ENCODE results near the gene NTM. TPM values are rescaled to one million over a fixed set of nuclear protein-coding genes. Genes with fewer than 3 reads are reported as not detected.

Gene NTM
- total RNA-seq, 1 experiment from 2014 or later: 16.4 TPM

DNA sequence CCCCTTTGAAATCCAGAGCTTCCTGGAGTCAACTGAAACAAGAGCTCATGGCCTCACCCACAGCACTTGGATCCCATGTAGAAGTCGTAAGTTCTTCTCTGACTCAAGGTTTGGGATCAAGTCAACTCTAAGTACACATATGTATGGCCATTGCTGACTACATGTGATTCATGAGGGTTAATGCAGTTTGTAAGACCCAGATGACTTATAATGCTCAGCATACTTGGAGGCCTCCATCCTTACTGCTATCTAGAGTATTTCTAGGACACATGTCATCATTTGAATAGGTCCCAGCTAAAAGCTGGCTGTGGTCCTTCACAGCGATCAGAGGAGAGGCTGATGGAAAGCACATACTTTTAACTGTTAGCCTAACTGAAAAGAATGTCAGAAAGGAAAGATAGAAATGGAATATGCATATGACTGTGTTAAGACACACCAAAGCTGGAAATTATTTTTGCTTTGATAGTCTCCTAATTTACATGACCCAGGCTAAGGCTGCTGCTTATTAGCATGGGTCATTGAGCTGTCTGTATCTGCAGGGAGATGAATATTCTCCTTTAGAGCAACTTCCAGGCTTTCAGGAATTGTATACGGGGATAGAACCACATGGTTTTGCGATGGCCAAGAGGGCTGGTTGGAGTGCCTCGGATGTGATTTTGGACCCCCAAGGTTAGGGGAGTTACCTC lies 76.3 kb downstream of the NTM start:
- TF ChIP-seq, protein P1, sequence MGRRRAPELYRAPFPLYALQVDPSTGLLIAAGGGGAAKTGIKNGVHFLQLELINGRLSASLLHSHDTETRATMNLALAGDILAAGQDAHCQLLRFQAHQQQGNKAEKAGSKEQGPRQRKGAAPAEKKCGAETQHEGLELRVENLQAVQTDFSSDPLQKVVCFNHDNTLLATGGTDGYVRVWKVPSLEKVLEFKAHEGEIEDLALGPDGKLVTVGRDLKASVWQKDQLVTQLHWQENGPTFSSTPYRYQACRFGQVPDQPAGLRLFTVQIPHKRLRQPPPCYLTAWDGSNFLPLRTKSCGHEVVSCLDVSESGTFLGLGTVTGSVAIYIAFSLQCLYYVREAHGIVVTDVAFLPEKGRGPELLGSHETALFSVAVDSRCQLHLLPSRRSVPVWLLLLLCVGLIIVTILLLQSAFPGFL (CRISPR knock-in tag; IDR thresholded peaks at IDR 0.05; ENCODE audit: borderline replicate concordance): no peak
- TF ChIP-seq GRHL2 (CRISPR knock-in tag; IDR thresholded peaks at IDR 0.05; ENCODE audit: insufficient replicate concordance, severe bottlenecking): no peak
- TF ChIP-seq, protein P2, sequence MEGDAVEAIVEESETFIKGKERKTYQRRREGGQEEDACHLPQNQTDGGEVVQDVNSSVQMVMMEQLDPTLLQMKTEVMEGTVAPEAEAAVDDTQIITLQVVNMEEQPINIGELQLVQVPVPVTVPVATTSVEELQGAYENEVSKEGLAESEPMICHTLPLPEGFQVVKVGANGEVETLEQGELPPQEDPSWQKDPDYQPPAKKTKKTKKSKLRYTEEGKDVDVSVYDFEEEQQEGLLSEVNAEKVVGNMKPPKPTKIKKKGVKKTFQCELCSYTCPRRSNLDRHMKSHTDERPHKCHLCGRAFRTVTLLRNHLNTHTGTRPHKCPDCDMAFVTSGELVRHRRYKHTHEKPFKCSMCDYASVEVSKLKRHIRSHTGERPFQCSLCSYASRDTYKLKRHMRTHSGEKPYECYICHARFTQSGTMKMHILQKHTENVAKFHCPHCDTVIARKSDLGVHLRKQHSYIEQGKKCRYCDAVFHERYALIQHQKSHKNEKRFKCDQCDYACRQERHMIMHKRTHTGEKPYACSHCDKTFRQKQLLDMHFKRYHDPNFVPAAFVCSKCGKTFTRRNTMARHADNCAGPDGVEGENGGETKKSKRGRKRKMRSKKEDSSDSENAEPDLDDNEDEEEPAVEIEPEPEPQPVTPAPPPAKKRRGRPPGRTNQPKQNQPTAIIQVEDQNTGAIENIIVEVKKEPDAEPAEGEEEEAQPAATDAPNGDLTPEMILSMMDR (IDR thresholded peaks at IDR 0.05): no peak
- TF ChIP-seq RORB (CRISPR knock-in tag; IDR thresholded peaks at IDR 0.05): no peak
- ChIA-PET POLR2A (no interaction called here), CTCF (interaction anchor here (0.8 to 1.9 kb wide), 6 partner anchors 9 to 199 kb away, joined by 3 to 8 read pairs (median 4); no protein-coding TSS in a partner anchor)
- Mint-ChIP-seq H3K9me3 (peaks cover 7% of the 10 kb centered on the region), H3K27me3 (ENCODE audit: low read depth) (no peaks in the 10 kb centered on the region; the same call in 1 of the 2 replicates), H3K27ac (no peak overlapping the region), H3K36me3 (peaks cover 6% of the 10 kb centered on the region), H3K4me3 (no peak overlapping the region), H3K4me1 (peaks cover 19% of the 10 kb centered on the region)
- no peak for ATAC-seq
- DNase-seq (ENCODE audit: low spot score): no peak

DNA sequence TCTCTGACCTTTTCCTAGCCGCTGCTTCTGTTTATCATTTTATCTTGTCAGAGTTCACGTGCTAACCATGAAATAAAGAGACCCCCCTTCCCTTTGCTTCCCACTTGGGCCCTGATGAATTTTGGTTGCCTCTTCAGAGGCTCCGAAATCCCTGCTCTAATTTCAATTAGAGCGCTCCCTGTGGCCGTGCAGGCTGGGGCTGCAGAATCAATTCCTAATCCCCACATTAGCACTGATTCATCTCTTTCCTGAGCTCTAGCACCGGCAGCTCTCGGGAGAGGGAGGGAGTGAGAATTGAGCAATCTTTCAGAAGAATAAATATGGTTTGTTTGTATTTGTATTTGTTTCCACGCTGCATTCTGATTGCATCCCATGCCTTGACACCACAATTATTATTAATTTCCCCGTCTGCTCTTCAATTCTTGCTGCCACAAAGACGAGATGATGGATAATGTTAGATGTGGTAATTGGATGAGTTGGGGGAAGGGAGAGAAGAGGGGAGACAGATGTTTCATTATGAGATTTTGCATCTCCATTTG lies 76.9 kb downstream of the NTM start:
- Mint-ChIP-seq H3K4me3 (no peak overlapping the region), H3K27ac (no peak overlapping the region), H3K36me3 (peaks cover 6% of the 10 kb centered on the region), H3K9me3 (peaks cover 10% of the 10 kb centered on the region), H3K4me1 (peaks cover 19% of the 10 kb centered on the region), H3K27me3 (ENCODE audit: low read depth) (no peaks in the 10 kb centered on the region; the same call in 1 of the 2 replicates)
- POLR2A ChIA-PET: no interaction called here
- ATAC-seq (peak; percentile 66), DNase-seq (ENCODE audit: low spot score) (no peak)
- TF ChIP-seq SMAD3 (CRISPR knock-in tag; IDR thresholded peaks at IDR 0.05; ENCODE audit: borderline replicate concordance) (no peak), TEAD1 (CRISPR knock-in tag; IDR thresholded peaks at IDR 0.05) (no peak), MXD4 (CRISPR knock-in tag; IDR thresholded peaks at IDR 0.05; ENCODE audit: borderline replicate concordance) (no peak), OVOL2 (CRISPR knock-in tag; IDR thresholded peaks at IDR 0.05; ENCODE audit: borderline replicate concordance) (no peak), JUN (CRISPR knock-in tag; IDR thresholded peaks at IDR 0.05) (no peak), ZNF671 (CRISPR knock-in tag; IDR thresholded peaks at IDR 0.05) (no peak)
- TF ChIP-seq, protein P3, sequence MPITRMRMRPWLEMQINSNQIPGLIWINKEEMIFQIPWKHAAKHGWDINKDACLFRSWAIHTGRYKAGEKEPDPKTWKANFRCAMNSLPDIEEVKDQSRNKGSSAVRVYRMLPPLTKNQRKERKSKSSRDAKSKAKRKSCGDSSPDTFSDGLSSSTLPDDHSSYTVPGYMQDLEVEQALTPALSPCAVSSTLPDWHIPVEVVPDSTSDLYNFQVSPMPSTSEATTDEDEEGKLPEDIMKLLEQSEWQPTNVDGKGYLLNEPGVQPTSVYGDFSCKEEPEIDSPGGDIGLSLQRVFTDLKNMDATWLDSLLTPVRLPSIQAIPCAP (CRISPR knock-in tag; IDR thresholded peaks at IDR 0.05): no peak
- CTCF ChIA-PET: interaction anchor here (0.6 to 1.9 kb wide), 12 partner anchors 8 to 383 kb away, joined by 3 to 8 read pairs (median 3); no protein-coding TSS in a partner anchor

DNA sequence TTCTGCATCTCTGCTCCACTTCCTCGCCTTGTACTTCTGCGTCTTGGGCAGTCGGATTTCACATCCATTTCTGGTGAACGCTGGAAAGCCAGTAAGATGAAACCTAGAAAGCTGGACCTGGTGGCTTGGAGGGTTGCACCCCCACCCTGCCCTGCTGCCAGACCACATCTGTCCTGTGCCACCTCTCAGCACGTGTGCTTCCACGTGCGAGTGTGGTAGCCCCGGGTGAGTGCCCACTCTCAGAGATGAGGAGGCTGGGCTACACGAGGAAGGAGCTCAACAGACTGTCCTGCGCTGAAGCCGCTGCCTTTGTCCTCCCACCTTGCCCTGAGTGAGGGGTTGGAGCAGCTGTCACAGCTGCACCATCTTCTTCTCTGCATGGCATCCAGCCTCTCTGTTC lies 77.5 kb downstream of the NTM start:
- peaks cover 6% of the 10 kb centered on the region for H3K36me3 Mint-ChIP-seq
- H3K9me3 Mint-ChIP-seq: peaks cover 10% of the 10 kb centered on the region
- H3K27ac Mint-ChIP-seq: no peak overlapping the region
- TF ChIP-seq CBFB (CRISPR knock-in tag; IDR thresholded peaks at IDR 0.05; ENCODE audit: low read depth) (no peak), OVOL2 (CRISPR knock-in tag; IDR thresholded peaks at IDR 0.05; ENCODE audit: borderline replicate concordance) (no peak), GTF2I (CRISPR knock-in tag; conservative IDR thresholded peaks at IDR 0.05) (no peak), EMX1 (CRISPR knock-in tag; IDR thresholded peaks at IDR 0.05) (no peak), SOX15 (CRISPR knock-in tag; IDR thresholded peaks at IDR 0.05) (no peak), ZBTB21 (CRISPR knock-in tag; IDR thresholded peaks at IDR 0.05; ENCODE audit: borderline replicate concordance) (no peak), ZNF219 (CRISPR knock-in tag; IDR thresholded peaks at IDR 0.05; ENCODE audit: borderline replicate concordance) (no peak), FOXP1 (CRISPR knock-in tag; IDR thresholded peaks at IDR 0.05; ENCODE audit: borderline replicate concordance) (no peak), ESRRA (CRISPR knock-in tag; IDR thresholded peaks at IDR 0.05; ENCODE audit: borderline replicate concordance) (no peak), ATF1 (CRISPR knock-in tag; IDR thresholded peaks at IDR 0.05) (no peak), ZNF396 (CRISPR knock-in tag; IDR thresholded peaks at IDR 0.05; ENCODE audit: borderline replicate concordance) (no peak), ZNF416 (CRISPR knock-in tag; IDR thresholded peaks at IDR 0.05) (no peak)
- TF ChIP-seq, protein P4, sequence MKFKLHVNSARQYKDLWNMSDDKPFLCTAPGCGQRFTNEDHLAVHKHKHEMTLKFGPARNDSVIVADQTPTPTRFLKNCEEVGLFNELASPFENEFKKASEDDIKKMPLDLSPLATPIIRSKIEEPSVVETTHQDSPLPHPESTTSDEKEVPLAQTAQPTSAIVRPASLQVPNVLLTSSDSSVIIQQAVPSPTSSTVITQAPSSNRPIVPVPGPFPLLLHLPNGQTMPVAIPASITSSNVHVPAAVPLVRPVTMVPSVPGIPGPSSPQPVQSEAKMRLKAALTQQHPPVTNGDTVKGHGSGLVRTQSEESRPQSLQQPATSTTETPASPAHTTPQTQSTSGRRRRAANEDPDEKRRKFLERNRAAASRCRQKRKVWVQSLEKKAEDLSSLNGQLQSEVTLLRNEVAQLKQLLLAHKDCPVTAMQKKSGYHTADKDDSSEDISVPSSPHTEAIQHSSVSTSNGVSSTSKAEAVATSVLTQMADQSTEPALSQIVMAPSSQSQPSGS (CRISPR knock-in tag; IDR thresholded peaks at IDR 0.05; ENCODE audit: borderline replicate concordance, low read depth): no peak
- TF ChIP-seq, protein P5, sequence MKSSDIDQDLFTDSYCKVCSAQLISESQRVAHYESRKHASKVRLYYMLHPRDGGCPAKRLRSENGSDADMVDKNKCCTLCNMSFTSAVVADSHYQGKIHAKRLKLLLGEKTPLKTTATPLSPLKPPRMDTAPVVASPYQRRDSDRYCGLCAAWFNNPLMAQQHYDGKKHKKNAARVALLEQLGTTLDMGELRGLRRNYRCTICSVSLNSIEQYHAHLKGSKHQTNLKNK (CRISPR knock-in tag; IDR thresholded peaks at IDR 0.05): no peak
- TF ChIP-seq, protein P6, sequence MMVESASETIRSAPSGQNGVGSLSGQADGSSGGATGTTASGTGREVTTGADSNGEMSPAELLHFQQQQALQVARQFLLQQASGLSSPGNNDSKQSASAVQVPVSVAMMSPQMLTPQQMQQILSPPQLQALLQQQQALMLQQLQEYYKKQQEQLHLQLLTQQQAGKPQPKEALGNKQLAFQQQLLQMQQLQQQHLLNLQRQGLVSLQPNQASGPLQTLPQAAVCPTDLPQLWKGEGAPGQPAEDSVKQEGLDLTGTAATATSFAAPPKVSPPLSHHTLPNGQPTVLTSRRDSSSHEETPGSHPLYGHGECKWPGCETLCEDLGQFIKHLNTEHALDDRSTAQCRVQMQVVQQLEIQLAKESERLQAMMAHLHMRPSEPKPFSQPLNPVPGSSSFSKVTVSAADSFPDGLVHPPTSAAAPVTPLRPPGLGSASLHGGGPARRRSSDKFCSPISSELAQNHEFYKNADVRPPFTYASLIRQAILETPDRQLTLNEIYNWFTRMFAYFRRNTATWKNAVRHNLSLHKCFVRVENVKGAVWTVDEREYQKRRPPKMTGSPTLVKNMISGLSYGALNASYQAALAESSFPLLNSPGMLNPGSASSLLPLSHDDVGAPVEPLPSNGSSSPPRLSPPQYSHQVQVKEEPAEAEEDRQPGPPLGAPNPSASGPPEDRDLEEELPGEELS (CRISPR knock-in tag; IDR thresholded peaks at IDR 0.05): no peak
- ATAC-seq (no peak), DNase-seq (ENCODE audit: low spot score) (no peak)
- H3K27me3 Mint-ChIP-seq (ENCODE audit: low read depth): no peaks in the 10 kb centered on the region; the same call in 1 of the 2 replicates
- ChIA-PET CTCF (interaction anchor here (0.6 to 1.9 kb wide), 12 partner anchors 7 to 383 kb away, joined by 3 to 8 read pairs (median 3); no protein-coding TSS in a partner anchor), POLR2A (no interaction called here)
- peaks cover 20% of the 10 kb centered on the region for H3K4me1 Mint-ChIP-seq
- no peak overlapping the region for H3K4me3 Mint-ChIP-seq
